VCaP (cell line): ENCODE results near the gene PDIA3.

ENCODE experiments used
- H3K27ac ChIP-seq: fragments of 450-650 bp; 2 replicates; pipeline ENCODE4 v1.5.1; 2017
- TF ChIP-seq, protein P1 (sequence below): fragments of 450-650 bp; conservative IDR thresholded peaks from 2 replicates; pipeline ENCODE4 v1.5.1; 2017; ENCODE audit warnings: mild to moderate bottlenecking, moderate library complexity

PDIA3 gene

DNA sequence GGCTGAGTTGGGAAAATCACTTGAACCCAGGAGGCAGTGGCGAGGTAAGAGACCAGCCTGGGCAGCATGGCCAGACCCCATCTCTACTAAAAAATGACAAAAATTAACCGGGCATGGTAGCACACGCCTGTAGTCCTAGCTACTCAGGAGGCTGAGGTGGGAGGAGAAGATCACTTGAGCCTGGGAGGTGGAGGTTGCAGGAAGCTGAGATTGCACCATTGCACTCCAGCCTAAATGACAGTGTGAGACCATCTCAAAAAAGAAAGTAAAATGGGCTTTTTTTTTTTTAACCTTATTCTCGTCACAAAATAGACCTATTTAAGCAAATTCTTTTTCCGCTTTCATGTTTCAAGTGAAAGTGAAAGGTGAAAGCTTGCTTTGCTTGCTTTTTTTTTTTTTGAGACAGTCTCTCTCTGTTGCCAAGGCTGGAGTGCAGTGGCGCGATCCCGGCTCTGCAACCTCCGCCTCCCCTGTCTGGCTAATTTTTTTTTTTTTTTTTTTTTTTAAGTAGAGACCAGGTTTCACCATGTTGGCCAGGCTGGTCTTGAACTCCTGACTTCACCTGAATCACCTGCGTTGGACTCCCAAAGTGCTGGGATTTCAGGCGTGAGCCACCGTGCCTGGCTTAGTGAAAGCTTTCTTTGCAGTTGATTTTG is 3.6 kb downstream of the PDIA3 start:
- TF ChIP-seq, protein P1, sequence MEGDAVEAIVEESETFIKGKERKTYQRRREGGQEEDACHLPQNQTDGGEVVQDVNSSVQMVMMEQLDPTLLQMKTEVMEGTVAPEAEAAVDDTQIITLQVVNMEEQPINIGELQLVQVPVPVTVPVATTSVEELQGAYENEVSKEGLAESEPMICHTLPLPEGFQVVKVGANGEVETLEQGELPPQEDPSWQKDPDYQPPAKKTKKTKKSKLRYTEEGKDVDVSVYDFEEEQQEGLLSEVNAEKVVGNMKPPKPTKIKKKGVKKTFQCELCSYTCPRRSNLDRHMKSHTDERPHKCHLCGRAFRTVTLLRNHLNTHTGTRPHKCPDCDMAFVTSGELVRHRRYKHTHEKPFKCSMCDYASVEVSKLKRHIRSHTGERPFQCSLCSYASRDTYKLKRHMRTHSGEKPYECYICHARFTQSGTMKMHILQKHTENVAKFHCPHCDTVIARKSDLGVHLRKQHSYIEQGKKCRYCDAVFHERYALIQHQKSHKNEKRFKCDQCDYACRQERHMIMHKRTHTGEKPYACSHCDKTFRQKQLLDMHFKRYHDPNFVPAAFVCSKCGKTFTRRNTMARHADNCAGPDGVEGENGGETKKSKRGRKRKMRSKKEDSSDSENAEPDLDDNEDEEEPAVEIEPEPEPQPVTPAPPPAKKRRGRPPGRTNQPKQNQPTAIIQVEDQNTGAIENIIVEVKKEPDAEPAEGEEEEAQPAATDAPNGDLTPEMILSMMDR, result no peak
- no peak overlapping the region for H3K27ac ChIP-seq

- TF ChIP-seq, protein P1, result no peak
These were observed 5.6 kb downstream of the PDIA3 start for GRCh38 chr15:43751885-43752284.

GRCh38 chr15:43762824-43763223 is 16.6 kb downstream of the PDIA3 start:
- H3K27ac ChIP-seq, result no peak overlapping the region

More at GRCh38 chr15:43751885-43752284, 5.6 kb downstream of the PDIA3 start:
- no peak overlapping the region for H3K27ac ChIP-seq

DNA sequence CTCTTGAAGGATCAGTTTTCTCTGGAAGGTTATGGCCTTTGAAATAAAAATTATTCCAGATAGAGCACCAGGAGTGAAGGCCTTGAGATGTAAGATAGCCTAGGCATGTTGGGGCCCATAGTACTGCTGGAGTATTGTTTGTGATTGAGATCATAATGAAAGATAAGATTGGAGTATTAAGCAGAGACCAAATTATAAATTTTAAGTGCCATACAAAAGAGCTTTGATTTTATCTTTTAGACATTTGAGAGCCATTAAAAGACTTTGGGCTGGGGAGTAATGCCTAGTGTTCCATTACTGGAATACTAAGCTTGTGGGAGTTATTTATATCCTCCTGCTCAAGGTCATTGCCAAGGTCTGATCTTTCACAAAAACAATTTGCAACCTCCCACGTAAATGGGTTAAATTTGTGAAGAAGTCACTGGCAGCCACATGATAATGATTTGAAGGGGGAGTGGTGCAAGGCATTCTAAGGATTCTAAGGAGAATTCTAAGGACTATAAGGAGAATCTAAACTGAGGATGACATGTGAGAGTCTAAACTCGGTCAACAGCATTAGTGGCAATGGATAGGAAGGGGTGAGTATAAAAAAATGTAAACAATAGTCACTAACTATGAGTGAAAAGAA is 17.7 kb downstream of the PDIA3 start:
- H3K27ac ChIP-seq, result no peak overlapping the region
- TF ChIP-seq, protein P1, result no peak

More at GRCh38 chr15:43762824-43763223, 16.6 kb downstream of the PDIA3 start:
- TF ChIP-seq, protein P1, result no peak

- H3K27ac ChIP-seq, result no peak overlapping the region
- TF ChIP-seq, protein P1, result peak; percentile 88
These were observed 23.5 kb downstream of the PDIA3 start for GRCh38 chr15:43769584-43770228.

- H3K27ac ChIP-seq, result no peak overlapping the region
- TF ChIP-seq, protein P1, result no peak
These were observed 25.6 kb downstream of the PDIA3 start for GRCh38 chr15:43771816-43772215.

DNA sequence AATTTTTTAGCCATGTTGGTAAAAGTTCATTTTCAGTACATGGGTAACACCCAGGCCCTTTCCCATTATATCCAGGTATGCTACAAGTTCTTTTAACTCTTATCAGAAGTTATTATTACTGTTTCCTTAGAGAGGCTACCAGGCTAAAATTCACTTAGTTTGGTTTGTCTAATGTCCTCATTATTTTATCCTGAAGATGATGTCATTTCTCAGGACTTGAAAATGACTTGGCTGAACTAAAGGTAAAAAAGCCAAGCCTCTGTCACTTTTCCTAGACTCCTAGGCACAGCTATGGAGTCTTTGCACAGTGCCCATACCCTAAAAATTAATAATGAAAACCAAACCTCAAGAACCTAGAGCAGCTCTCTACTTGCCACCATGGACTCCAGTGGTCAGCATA is 26.4 kb downstream of the PDIA3 start:
- TF ChIP-seq, protein P1, result no peak
- H3K27ac ChIP-seq, result no peak overlapping the region
